GM12872 (cell line): ENCODE measurements around the gene CASK.

Experiments
- CTCF ChIP-seq: IDR thresholded peaks from 3 replicates; pipeline ENCODE4 v1.5.1; 2011; ENCODE audit warnings: low read depth, mild to moderate bottlenecking, low read length, moderate library complexity; ENCODE audit not compliant: insufficient read depth

CASK gene

GRCh38 chrX:41664375-41664901 lies 258.9 kb downstream of the CASK start:
- no peak for TF ChIP-seq CTCF

- TF ChIP-seq CTCF: no peak
Measured at GRCh38 chrX:41661366-41662095, 261.8 kb downstream of the CASK start.

GRCh38 chrX:41655631-41656030 lies 267.7 kb downstream of the CASK start:
- no peak for TF ChIP-seq CTCF

DNA sequence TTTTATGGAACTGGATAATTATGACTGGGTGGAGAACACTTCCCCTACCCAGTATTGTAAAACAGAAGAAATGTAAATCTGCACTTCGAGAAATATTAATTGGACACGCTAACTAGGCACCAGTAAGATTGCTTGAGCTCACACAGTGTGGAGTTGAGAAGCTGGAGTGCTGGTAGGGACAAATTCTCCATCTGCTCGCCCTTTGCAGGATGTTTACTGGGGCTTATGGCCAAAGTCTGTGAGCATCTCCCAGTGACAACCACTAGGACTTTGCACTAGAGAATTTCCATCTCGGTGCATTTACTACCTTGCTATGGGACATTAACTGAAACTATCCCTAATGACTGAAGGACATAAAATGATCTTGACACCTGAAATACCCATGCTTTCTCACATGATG lies 268.3 kb downstream of the CASK start:
- no peak for TF ChIP-seq CTCF

DNA sequence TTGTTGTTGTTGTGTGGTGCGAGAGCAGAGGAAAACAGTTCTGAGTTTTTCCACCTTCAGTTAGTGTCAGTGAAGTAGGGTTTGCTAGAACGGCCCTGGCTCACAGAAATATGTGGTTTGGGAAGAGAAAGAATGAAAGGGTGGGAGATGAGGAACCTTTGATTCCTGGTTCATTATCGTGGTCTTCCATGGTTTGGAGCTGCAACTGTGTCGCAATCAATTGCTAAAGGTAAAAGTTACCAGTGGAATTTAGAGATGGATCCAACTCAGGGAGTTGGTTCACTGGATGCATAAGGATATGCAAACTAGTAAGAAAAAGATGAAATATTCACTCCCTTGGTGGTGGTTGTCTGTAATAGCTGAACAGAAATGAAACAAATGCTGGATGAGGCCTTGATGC lies 270.2 kb downstream of the CASK start:
- no peak for TF ChIP-seq CTCF

DNA sequence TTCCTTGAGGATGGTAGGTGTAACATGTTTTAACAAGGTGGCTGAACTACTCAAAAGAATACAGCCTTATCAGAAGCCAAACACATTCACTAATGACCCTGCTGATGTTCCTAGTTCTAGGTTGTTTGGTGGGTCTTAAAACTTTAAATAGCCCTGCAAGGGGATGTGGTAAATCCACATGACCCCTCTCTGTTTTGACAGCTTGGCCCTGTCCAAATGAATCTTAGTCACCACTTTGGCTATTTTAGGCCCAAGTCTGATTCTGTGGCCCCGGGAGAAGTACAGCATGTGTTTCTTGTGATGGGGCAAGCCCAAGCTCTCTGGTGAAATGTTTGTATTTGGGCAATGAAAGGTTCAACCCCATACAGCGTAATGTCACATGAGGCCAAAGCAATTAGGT lies 289.1 kb downstream of the CASK start:
- no peak for TF ChIP-seq CTCF

DNA sequence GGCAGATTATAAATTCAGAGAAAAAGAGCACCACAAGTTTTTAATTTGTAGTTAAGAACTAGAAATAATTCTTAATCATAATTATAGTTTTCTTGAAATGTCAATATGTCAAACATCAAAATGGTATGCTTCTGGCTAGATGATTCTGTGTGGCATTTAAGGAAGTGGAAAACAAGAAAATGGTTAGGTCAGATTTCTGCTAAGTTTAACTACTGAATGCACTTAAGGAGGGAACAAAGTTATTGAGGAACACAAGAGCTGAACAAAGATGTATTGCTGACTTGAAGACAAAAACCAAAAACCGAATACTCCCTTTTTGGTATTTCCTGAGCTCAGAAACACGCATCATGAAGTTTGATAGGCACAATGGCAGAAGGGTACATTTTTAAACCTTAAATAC lies 293.3 kb downstream of the CASK start:
- no peak for TF ChIP-seq CTCF
